ENCODE measurements around the gene PRKD1.
A peak's percentile ranks its signal among the peaks of the same experiment; 100 is the strongest.
"Not testable (repeated sequence)": the region's sequence is repeated elsewhere in the genome, so short reads cannot be mapped to it uniquely, and the experiment has no call there.

The PRKD1 gene

DNA sequence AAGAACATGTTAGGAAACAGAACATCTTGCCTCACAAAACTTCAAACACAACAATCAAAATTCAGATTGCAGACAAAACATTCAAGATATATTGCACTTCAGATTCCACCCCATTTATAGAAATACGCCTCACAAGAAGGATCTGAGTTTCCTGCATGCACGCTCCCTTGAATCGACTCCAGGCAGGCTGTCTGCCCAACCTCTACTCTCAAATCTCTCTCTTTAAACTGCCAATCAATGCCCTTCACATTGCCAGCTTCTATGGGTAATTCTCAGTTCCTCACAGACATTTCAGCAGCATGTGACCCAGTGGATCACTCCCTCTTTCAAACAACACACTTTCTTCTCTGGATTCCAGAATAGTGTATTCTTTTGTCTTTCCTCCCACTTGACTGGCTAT lies 184.1 kb downstream of the PRKD1 start:
- Histone ChIP-seq H3K27ac (no peak overlapping the region), H3K4me3 (no peak overlapping the region)
- TF ChIP-seq, protein P1, sequence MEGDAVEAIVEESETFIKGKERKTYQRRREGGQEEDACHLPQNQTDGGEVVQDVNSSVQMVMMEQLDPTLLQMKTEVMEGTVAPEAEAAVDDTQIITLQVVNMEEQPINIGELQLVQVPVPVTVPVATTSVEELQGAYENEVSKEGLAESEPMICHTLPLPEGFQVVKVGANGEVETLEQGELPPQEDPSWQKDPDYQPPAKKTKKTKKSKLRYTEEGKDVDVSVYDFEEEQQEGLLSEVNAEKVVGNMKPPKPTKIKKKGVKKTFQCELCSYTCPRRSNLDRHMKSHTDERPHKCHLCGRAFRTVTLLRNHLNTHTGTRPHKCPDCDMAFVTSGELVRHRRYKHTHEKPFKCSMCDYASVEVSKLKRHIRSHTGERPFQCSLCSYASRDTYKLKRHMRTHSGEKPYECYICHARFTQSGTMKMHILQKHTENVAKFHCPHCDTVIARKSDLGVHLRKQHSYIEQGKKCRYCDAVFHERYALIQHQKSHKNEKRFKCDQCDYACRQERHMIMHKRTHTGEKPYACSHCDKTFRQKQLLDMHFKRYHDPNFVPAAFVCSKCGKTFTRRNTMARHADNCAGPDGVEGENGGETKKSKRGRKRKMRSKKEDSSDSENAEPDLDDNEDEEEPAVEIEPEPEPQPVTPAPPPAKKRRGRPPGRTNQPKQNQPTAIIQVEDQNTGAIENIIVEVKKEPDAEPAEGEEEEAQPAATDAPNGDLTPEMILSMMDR (IDR thresholded peaks at IDR 0.05) = no peak
- no peak for DNase-seq (ENCODE audit: low spot score)

DNA sequence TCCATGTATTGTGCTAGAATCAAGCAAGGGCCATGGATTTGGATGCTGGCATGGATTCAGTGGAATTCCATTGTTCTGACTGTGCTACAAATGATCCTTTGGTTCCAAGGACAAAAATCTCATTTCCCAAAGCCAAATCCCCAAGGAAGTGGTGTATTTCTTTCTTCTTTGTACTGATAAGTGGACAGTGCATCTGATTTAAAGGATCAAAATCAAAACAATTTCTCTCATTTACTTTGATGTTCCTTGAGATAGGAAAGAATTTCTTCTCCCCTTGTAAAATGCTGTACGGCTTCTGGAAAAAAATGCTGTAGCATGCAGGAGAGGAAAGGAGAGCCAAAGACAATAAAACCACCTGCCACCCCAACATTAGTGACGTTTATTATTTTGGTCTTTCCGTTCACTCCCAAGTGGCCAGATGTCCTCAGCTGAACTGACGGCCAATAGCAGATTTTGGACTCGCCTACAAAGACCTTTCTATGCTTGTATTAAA lies 185.7 kb downstream of the PRKD1 start:
- TF ChIP-seq, protein P1 (IDR thresholded peaks at IDR 0.05) = no peak
- DNase-seq (ENCODE audit: low spot score) = no peak
- Histone ChIP-seq H3K27ac (peak overlapping the region in 1 of 2 donors; percentile 10), H3K4me3 (peak overlapping the region; percentile 8)

DNA sequence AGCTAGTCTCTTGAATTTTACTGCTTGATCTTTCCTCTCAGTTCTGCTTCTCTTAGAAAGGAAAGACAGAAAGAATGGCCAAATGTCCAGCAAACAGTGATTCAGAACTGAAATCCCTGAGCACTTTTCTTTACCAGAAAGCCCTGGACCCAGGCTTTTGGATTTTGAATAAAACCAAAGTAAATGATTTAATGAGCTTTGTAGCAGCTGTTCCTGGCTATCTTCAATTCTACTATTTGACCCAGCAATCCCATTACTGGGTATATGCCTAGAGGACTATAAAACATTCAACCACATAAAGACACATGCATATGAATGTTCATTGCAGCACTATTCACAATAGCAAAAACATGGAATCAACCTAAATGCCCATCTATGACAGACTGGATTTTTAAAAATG lies 187.2 kb downstream of the PRKD1 start:
- Histone ChIP-seq H3K27ac (no peak overlapping the region), H3K4me3 (no peak overlapping the region)
- no peak for DNase-seq (ENCODE audit: low spot score)
- TF ChIP-seq, protein P1 (IDR thresholded peaks at IDR 0.05) = no peak

DNA sequence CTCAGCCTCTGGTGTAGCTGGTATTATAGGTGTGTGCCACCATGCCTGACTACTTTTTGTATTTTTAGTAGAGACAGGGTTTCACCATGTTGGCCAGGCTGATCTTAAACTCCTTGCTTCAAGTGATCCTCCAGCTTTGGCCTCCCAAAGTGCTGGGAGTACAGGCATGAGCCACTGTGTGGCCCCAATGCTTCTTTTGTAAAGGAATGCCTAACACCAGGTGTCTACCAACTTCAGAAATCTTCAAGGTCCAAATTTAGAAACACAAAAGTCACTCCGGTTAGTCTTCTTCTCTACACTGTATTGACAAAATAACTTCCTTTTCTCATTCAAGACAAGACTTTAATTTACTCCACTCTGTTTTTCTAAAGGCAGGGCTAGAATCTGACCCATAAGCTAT lies 188.7 kb downstream of the PRKD1 start:
- H3K4me3 ChIP-seq = no peak overlapping the region
- H3K27ac ChIP-seq = no peak overlapping the region
- TF ChIP-seq, protein P1 (IDR thresholded peaks at IDR 0.05) = no peak
- no peak for DNase-seq (ENCODE audit: low spot score)

DNA sequence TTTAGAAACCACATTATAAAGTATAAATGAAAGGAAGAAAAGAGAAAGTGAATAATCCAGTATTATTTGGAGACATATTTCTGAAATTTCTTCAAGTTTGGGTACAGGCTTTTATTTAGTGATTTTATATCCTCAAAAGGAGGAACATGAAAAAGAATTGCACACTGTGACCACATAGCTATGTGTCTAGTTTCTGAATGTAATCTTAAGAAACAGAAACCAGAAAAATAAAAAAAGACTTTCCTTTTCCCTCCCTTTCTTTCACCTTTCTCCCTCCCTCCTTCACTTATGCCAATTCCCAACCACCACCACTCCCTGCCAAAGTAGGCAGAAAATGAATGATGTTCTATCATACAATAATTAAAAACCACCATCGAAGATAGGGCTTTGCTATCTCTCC lies 189.6 kb downstream of the PRKD1 start:
- Histone ChIP-seq H3K27ac (no peak overlapping the region), H3K4me3 (no peak overlapping the region)
- TF ChIP-seq, protein P1 (IDR thresholded peaks at IDR 0.05) = no peak
- DNase-seq (ENCODE audit: low spot score) = no peak

DNA sequence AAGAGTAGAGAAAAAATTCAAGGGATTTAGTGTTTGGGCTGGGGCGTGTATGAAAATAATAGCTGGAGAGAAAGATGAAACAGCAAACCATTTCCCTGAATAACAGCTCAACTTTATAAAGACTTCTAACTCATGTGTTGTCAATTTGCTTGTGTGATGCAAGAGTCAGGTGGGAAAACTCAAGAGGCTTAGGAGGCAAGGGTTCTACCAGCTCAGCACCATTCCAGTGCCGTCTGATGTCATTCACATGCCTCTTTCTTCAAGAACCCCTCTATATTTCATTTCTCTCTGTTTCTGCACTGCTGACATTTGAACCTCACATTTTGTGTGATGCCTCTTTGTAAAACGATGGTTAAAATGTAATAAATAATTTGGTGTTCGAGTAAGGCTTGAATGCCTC lies 192.2 kb downstream of the PRKD1 start:
- no peak overlapping the region for H3K4me3 ChIP-seq
- TF ChIP-seq, protein P1 (IDR thresholded peaks at IDR 0.05) = no peak
- H3K27ac ChIP-seq = no peak overlapping the region
- DNase-seq (ENCODE audit: low spot score) = no peak

DNA sequence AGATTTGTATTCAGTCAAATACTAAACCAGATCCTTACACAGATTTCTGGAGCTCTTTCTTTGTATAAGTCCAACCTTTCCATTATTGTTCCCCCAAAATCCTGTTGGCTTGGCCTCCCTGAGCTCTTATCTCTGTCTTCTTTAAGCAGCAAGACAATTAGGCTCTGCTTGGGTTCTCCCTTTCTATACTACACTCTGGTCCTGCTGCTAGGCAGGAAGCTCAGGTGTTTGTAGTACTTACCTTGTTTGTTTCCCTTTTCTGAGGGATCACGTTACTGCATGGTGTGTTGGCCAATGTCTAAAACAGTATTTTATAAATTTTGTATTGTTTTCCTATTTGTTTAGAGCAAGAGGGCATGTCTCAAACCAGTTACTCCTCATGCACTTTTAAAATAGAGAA lies 192.9 kb downstream of the PRKD1 start:
- no peak for DNase-seq (ENCODE audit: low spot score)
- no peak overlapping the region for H3K27ac ChIP-seq
- TF ChIP-seq, protein P1 (IDR thresholded peaks at IDR 0.05) = no peak
- no peak overlapping the region for H3K4me3 ChIP-seq

DNA sequence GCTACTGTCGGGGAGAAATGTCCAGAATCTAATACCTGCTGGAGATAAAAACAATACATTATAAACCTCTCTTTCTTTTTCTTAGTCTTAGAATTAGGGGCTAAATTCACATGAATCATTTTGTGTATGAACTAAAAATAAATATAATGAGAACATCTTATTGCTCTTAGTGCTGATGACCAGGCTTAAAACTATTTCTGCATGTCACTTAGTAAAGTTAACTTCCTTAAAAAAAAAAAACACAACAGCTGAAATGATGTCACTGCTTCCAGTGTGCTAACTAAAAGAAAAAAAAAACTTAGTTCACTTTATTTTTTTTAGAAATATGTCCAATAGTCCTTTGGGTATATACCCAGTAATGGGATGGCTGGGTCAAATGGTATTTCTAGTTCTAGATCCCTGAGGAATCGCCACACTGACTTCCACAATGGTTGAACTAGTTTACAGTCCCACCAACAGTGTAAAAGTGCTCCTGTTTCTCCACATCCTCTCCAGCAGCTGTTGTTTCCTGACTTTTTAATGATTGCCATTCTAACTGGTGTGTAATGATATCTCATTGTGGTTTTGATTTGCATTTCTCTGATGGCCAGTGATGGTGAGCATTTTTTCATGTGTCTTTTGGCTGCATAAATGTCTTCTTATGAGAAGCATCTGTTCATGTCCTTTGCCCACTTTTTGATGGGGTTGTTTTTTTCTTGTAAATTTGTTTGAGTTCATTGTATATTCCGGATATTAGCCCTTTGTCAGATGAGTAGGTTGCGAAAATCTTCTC lies 200.9 kb downstream of the PRKD1 start:
- not testable (repeated sequence) for DNase-seq (ENCODE audit: low spot score); H3K4me3 ChIP-seq
- H3K27ac ChIP-seq = peak overlapping the region; percentile 20 to 31

Measured in coronary artery (tissue), 2 donors.